Osteoblast (primary cell): Measurements from ENCODE around the gene PHYHD1. TPM values are rescaled to one million over a fixed set of nuclear protein-coding genes. Genes with fewer than 3 reads are reported as not detected.

ENCODE experiments used
- DNase-seq: peaks from one replicate; pipeline ENCODE4 v3.0.0; 2011; ENCODE audit warnings: low spot score, mixed read lengths; ENCODE audit not compliant: insufficient read length; ENCODE audit errors: missing footprints
- H2AFZ ChIP-seq: 2 replicates; pipeline ENCODE4 v1.6.0; 2011; ENCODE audit warnings: mild to moderate bottlenecking, low read length
- H3K27ac ChIP-seq: 2 replicates; pipeline ENCODE4 v1.5.1; 2011; ENCODE audit warnings: mild to moderate bottlenecking, low read depth, low read length, moderate library complexity
- H3K27me3 ChIP-seq: 2 replicates; pipeline ENCODE4 v1.6.0; 2012; ENCODE audit warnings: mild to moderate bottlenecking, control low read depth, inconsistent platforms, low read length, moderate library complexity; ENCODE audit not compliant: insufficient read depth
- H3K36me3 ChIP-seq: 2 replicates; pipeline ENCODE4 v1.5.1; 2011; ENCODE audit warnings: mild to moderate bottlenecking, low read length, control low read depth, moderate library complexity; ENCODE audit not compliant: insufficient read depth
- H3K4me1 ChIP-seq: 2 replicates; pipeline ENCODE4 v1.5.1; 2011; ENCODE audit warnings: mild to moderate bottlenecking, low read length, control low read depth, moderate library complexity; ENCODE audit not compliant: insufficient read depth
- H3K4me2 ChIP-seq: 2 replicates; pipeline ENCODE4 v1.6.0; 2011; ENCODE audit warnings: mild to moderate bottlenecking, low read length; ENCODE audit not compliant: insufficient read depth
- H3K4me3 ChIP-seq: fragments of 200-600 bp; sonication (generic); 3 replicates; pipeline ENCODE4 v1.5.1; 2012; ENCODE audit warnings: mild to moderate bottlenecking, low read length, inconsistent platforms; ENCODE audit not compliant: insufficient read depth
- H3K79me2 ChIP-seq: 2 replicates; pipeline ENCODE4 v1.6.0; 2012; ENCODE audit warnings: mild to moderate bottlenecking, low read length, control low read depth, inconsistent platforms; ENCODE audit not compliant: insufficient read depth
- H3K9me3 ChIP-seq: 2 replicates; pipeline ENCODE4 v1.5.1; 2011; ENCODE audit warnings: low read depth, low read length, control low read depth
- H4K20me1 ChIP-seq: 2 replicates; pipeline ENCODE4 v1.6.0; 2012; ENCODE audit warnings: mild to moderate bottlenecking, low read length, control low read depth; ENCODE audit not compliant: insufficient read depth
- total RNA-seq: library from RNA; depleted of rRNA; stranded (reverse); fragments of >200 nt; gene quantifications from 2 replicates; pipeline ENCODE4 v1.2.3, GENCODE V29; 2012
- TF ChIP-seq, protein P1 (sequence below): IDR thresholded peaks from 2 replicates; pipeline ENCODE4 v1.5.1; 2011; ENCODE audit warnings: mild to moderate bottlenecking, low read depth, low read length, moderate library complexity; ENCODE audit errors: extremely low read depth

PHYHD1 gene
- total RNA-seq, 1 donor: 7.6 TPM

DNA sequence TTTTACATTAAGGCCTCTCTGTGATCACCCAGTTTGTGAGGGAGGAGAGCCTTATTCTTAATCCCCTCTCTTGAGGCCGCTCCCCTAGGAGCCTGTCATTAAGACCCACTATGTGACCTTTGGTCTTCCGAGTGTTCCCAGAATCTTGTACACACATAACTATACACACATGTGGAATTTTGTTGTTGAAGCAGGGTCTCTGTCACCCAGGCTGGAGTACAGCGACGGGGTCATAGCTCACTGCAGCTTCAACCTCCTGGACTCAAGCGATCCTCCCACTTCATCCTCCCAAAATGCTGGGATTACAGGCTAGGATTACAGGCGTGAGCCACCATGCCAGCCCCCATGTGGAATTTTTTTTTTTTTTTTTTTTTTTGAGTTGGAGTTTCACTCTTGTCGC is 14.8 kb upstream of the PHYHD1 start:
- H3K4me2 ChIP-seq: no peak overlapping the region
- H3K79me2 ChIP-seq: peaks cover 62% of the 10 kb centered on the region
- H4K20me1 ChIP-seq: peaks cover 6% of the 10 kb centered on the region
- H3K36me3 ChIP-seq: peaks cover 39% of the 10 kb centered on the region
- H3K9me3 ChIP-seq: no peaks in the 10 kb centered on the region
- no peak overlapping the region for H3K4me3 ChIP-seq
- no peaks in the 10 kb centered on the region for H3K27me3 ChIP-seq
- TF ChIP-seq, protein P1, sequence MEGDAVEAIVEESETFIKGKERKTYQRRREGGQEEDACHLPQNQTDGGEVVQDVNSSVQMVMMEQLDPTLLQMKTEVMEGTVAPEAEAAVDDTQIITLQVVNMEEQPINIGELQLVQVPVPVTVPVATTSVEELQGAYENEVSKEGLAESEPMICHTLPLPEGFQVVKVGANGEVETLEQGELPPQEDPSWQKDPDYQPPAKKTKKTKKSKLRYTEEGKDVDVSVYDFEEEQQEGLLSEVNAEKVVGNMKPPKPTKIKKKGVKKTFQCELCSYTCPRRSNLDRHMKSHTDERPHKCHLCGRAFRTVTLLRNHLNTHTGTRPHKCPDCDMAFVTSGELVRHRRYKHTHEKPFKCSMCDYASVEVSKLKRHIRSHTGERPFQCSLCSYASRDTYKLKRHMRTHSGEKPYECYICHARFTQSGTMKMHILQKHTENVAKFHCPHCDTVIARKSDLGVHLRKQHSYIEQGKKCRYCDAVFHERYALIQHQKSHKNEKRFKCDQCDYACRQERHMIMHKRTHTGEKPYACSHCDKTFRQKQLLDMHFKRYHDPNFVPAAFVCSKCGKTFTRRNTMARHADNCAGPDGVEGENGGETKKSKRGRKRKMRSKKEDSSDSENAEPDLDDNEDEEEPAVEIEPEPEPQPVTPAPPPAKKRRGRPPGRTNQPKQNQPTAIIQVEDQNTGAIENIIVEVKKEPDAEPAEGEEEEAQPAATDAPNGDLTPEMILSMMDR: no peak
- H2AFZ ChIP-seq: no peak overlapping the region
- peak; percentile 48 for DNase-seq
- no peaks in the 10 kb centered on the region for H3K4me1 ChIP-seq
- H3K27ac ChIP-seq: no peak overlapping the region

GRCh38 chr9:128906741-128907140 is 14.0 kb upstream of the PHYHD1 start:
- Histone ChIP-seq H3K4me1 (peaks cover 6% of the 10 kb centered on the region), H3K4me2 (no peak overlapping the region), H3K79me2 (peaks cover 61% of the 10 kb centered on the region), H3K27ac (no peak overlapping the region), H4K20me1 (peaks cover 6% of the 10 kb centered on the region), H3K4me3 (no peak overlapping the region), H3K27me3 (no peaks in the 10 kb centered on the region), H2AFZ (no peak overlapping the region), H3K36me3 (peaks cover 37% of the 10 kb centered on the region), H3K9me3 (no peaks in the 10 kb centered on the region)
- TF ChIP-seq, protein P1: no peak
- DNase-seq: no peak

DNA sequence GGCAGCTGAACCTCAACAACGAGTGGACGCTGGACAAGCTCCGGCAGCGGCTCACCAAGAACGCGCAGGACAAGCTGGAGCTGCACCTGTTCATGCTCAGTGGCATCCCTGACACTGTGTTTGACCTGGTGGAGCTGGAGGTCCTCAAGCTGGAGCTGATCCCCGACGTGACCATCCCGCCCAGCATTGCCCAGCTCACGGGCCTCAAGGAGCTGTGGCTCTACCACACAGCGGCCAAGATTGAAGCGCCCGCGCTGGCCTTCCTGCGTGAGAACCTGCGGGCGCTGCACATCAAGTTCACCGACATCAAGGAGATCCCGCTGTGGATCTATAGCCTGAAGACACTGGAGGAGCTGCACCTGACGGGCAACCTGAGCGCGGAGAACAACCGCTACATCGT is 12.4 kb upstream of the PHYHD1 start:
- Histone ChIP-seq H3K9me3 (no peaks in the 10 kb centered on the region), H3K27me3 (no peaks in the 10 kb centered on the region), H3K36me3 (peaks cover 34% of the 10 kb centered on the region), H3K27ac (no peak overlapping the region), H3K79me2 (peaks cover 61% of the 10 kb centered on the region), H3K4me2 (no peak overlapping the region), H3K4me3 (no peak overlapping the region), H2AFZ (no peak overlapping the region), H4K20me1 (peaks cover 6% of the 10 kb centered on the region), H3K4me1 (peaks cover 23% of the 10 kb centered on the region)
- DNase-seq: peak; percentile 37
- TF ChIP-seq, protein P1: no peak

GRCh38 chr9:128909859-128910258 is 10.9 kb upstream of the PHYHD1 start:
- Histone ChIP-seq H2AFZ (no peak overlapping the region), H3K4me1 (peaks cover 30% of the 10 kb centered on the region), H4K20me1 (peaks cover 6% of the 10 kb centered on the region), H3K27ac (no peak overlapping the region), H3K4me3 (no peak overlapping the region), H3K79me2 (peaks cover 76% of the 10 kb centered on the region), H3K9me3 (no peaks in the 10 kb centered on the region), H3K36me3 (peaks cover 42% of the 10 kb centered on the region), H3K4me2 (no peak overlapping the region), H3K27me3 (no peaks in the 10 kb centered on the region)
- DNase-seq: peak; percentile 30
- TF ChIP-seq, protein P1: no peak
